ENCODE data around the gene ZSCAN10. TPM values are rescaled to one million over a fixed set of nuclear protein-coding genes. Genes with fewer than 3 reads are reported as not detected.

Gene ZSCAN10
- total and polyA plus RNA-seq, 7 donors = not detected

DNA sequence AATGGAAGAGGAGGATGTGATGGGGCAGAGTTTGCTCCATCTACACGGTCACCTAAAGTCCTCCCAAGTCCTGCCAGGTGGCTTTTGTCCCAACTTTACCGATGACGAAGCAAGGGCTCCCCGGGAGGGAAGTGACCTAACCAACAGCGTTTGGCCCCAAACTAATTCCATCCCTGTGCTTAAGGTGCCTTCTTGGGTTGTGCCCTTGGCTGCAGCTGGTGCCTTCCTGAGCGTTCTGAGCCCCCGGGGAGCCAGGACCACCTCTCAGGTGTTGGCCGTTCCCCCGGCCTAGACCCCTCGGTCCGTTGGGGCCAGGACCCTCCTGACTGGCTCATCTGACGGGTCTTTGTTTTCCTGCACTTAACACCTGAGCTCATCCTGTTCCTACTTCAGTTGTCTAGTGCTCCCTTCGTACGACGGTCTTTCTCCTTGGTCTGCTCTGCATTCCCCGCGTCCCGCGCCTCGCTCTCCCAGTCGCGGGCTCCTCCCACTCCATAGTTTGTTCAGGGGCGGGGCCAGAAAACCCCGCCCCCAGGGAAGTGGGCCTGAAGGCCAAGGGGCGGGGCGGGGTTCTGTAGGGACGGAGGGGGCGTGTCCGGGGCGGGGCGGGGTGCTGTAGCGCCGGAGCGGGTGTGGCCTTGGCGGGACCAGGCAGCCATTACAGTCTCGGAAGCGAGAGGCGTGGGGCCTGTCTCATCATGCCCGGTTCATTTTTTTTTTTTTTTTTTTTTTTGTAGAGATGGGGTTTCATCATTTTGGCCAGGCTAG, 822 bp upstream of the ZSCAN10 start:
- Histone ChIP-seq H3K27ac (peak overlapping the region in 1 of 4 donors; percentile 19), H3K36me3 (no peaks in the 10 kb centered on the region), H3K4me1 (peaks cover 0 to 11% (median 7%) of the 10 kb centered on the region in 4 donors), H3K9me3 (no peaks in the 10 kb centered on the region), H3K27me3 (peaks cover 6 to 40% (median 24%) of the 10 kb centered on the region in 3 donors), H3K4me3 (peak overlapping the region in 1 of 4 donors; percentile 25)
- WGBS, 2 donors = 5 to 8% methylated on average over 39 of the region's 39 CpGs
- intact Hi-C loops (cut with DNase I) = no loop called here
- no peak for TF ChIP-seq CTCF (IDR thresholded peaks at IDR 0.05)
- no peak for TF ChIP-seq POLR2A (IDR thresholded peaks at IDR 0.05)
- no peak for TF ChIP-seq EP300 (IDR thresholded peaks at IDR 0.05)
- no peak for TF ChIP-seq POLR2AphosphoS5 (IDR thresholded peaks at IDR 0.05)
- DNase-seq = peak; percentile 92

GRCh38 chr16:3099395-3099731, 269 bp upstream of the ZSCAN10 start:
- H3K36me3 ChIP-seq = no peaks in the 10 kb centered on the region
- no peak overlapping the region for H3K4me3 ChIP-seq
- H3K4me1 ChIP-seq = peaks cover 0 to 11% (median 7%) of the 10 kb centered on the region in 4 donors
- TF ChIP-seq POLR2AphosphoS5 (IDR thresholded peaks at IDR 0.05) = no peak
- TF ChIP-seq CTCF (IDR thresholded peaks at IDR 0.05) = no peak
- TF ChIP-seq POLR2A (IDR thresholded peaks at IDR 0.05) = no peak
- DNase-seq = no peak
- H3K27ac ChIP-seq = no peak overlapping the region
- H3K9me3 ChIP-seq = no peaks in the 10 kb centered on the region
- WGBS, 2 donors = 74 to 76% methylated on average over 5 of the region's 5 CpGs
- intact Hi-C loops (cut with DNase I) = no loop called here
- peaks cover 6 to 40% (median 24%) of the 10 kb centered on the region in 3 donors for H3K27me3 ChIP-seq

GRCh38 chr16:3097266-3097665, 1.8 kb downstream of the ZSCAN10 start:
- peaks cover 6 to 48% (median 30%) of the 10 kb centered on the region in 3 donors for H3K27me3 ChIP-seq
- intact Hi-C loops (cut with DNase I) = no loop called here
- 59 to 66% methylated on average over 8 of the region's 8 CpGs for WGBS, 2 donors
- TF ChIP-seq EP300 (IDR thresholded peaks at IDR 0.05) (no peak), POLR2AphosphoS5 (IDR thresholded peaks at IDR 0.05) (no peak), CTCF (IDR thresholded peaks at IDR 0.05) (no peak), POLR2A (IDR thresholded peaks at IDR 0.05) (no peak)
- no peak for DNase-seq
- H3K4me1 ChIP-seq = peaks cover 0 to 11% (median 7%) of the 10 kb centered on the region in 4 donors
- no peaks in the 10 kb centered on the region for H3K36me3 ChIP-seq
- no peak overlapping the region for H3K27ac ChIP-seq
- no peak overlapping the region for H3K4me3 ChIP-seq
- H3K9me3 ChIP-seq = no peaks in the 10 kb centered on the region

- Histone ChIP-seq H3K27ac (no peak overlapping the region), H3K4me1 (peaks cover 0 to 11% (median 7%) of the 10 kb centered on the region in 4 donors), H3K36me3 (no peaks in the 10 kb centered on the region), H3K4me3 (no peak overlapping the region), H3K9me3 (no peaks in the 10 kb centered on the region), H3K27me3 (peaks cover 6 to 43% (median 36%) of the 10 kb centered on the region in 3 donors)
- TF ChIP-seq EP300 (IDR thresholded peaks at IDR 0.05) (no peak), CTCF (IDR thresholded peaks at IDR 0.05) (no peak), POLR2AphosphoS5 (IDR thresholded peaks at IDR 0.05) (no peak), POLR2A (IDR thresholded peaks at IDR 0.05) (no peak)
- no peak for DNase-seq
- intact Hi-C loops (cut with DNase I) = no loop called here
- 79 to 88% methylated on average over 6 of the region's 6 CpGs for WGBS, 2 donors
Measured at GRCh38 chr16:3096362-3096761, 2.7 kb downstream of the ZSCAN10 start.

Measured in sigmoid colon (tissue), 7 donors.